GM18507 (cell line): Measurements from ENCODE around the gene ORM1.

Experiments used
- DNase-seq: peaks from one replicate; pipeline ENCODE4 v3.0.0; 2011; ENCODE audit warnings: low read depth; ENCODE audit not compliant: insufficient read length; ENCODE audit errors: extremely low spot score
- FAIRE-seq: peaks from 2 replicates; lab custom pipeline; 2011; peaks lifted over from hg19 to GRCh38; lab: Jason Lieb, UNC

ORM1 gene

DNA sequence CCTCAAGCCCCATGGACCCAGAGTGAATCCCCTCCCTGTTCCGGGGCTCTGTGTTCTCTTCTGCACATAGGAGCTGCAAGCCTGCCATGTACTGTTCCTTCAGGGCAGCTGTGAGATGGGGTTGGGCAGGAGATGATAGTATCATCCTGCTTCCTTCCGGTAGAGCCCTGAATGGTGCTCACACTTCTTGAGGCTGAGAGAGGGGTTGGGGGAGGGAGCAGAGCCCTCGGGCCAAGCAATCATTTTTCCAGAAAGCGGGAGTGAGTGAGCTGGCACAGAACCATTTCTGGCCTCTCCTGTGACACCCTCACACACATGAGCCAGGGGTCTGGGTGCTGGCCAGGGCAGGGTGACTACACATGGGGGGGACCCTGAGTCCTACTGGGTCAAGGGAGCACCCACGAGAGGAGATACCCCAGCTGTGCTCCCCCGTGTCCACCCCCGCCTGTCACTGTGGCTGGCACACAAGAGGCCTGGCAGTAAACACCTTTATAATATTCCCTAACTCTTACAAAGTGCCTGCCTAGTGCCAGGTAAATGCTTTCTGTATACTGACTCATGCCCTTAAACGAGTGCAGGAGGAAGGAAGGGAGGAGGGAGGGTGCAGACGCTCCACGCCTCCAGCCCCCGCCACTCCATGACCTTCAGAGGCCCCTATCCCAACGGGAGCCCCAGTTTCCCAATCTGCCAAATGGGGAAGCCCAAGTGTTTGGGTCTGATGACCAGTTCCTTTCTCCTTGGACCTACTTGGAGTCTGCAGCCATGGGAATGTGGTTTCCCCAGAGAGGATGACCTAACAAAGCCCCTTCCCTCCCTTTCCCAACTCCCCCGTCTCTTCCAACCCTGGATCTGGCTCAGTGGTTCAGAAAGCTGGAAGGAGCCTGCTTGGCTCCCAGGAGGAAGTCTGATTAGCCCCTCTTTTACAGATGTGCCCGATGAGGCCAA, 49.3 kb downstream of the ORM1 start:
- peak; percentile 93 for FAIRE-seq
- DNase-seq: no peak

DNA sequence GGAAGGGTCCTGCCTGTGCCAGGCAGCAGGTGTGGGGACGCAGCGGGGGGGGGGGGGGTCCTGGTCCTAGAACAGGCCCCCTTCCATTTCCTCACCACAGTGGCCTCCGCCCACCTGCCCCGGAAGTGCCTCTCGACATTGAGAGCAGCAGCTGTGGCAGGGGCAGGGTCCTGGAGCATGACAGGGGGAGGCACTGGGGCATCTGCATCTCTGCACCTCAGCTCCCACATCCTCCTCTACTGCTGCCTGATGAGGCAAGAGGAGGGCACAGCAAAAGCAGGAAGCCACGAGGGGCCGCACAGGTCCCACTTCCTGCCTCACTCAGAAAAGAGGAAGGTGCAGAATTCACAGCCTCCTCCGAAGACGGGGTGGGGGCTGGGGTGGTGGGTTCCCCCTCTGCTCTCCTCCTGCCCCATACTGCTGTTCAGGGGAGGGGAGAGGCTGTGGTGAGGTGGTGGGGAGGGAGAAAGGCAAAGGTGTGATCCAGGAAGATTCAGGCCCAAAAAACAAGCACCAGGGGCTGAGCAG, 50.1 kb downstream of the ORM1 start:
- DNase-seq: peak; percentile 68
- peak; percentile 100 for FAIRE-seq

DNA sequence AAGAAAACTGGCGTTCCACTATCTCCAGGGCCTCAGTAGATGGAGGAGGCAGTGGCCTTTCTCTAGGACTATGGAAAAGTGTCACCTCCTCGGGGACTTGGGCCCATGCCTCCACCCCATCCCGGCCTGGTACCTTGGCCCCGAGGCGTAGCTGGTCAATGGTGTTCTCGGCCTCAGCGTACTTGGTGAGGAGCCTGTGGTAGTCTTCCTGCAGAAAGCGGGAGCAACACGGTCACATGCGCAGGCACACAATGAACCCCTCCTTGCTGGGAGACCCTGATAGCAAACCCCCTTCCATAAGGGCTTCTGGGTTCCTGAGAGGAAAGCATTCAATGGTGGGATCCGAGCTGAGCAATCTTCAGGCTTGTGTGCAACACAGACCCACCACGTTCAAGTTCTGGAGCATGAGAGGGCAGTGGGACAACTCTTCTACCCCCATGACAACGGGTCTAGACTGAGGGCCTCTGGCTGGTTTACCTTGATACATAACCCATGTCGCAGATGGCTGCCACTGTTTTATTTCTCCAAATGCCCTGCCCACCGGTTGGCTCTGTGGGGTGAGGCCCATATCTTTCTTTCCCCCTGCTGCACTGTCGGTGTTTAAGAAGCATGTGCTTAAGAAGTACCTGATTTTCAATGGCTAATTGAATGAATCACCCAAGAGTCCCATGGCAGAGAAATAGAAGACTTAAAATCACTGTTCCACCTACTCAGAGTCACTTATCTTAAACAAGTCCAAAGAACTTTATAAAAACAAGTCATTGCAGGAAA, 51.2 kb downstream of the ORM1 start:
- DNase-seq: no peak
- no peak for FAIRE-seq

DNA sequence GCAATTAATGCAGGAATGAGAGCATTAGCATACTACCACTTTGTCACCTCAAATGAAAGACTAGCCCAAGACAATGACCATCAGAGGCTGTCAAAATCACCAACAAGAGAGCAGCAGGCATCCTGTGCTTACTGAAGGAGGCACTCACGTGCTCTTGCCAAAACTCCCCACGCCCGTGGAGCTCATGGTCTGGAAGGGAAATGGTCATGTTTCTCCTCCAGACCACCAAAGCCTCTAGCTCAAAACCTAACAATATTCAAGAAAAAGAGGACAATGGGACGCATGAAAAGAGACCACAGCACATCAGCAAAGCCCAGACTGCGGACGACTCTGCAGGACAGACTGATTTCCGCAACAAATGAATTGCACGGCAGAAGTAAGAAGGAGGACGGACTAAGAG, 52.0 kb downstream of the ORM1 start:
- DNase-seq (no peak), FAIRE-seq (peak; percentile 49)

DNA sequence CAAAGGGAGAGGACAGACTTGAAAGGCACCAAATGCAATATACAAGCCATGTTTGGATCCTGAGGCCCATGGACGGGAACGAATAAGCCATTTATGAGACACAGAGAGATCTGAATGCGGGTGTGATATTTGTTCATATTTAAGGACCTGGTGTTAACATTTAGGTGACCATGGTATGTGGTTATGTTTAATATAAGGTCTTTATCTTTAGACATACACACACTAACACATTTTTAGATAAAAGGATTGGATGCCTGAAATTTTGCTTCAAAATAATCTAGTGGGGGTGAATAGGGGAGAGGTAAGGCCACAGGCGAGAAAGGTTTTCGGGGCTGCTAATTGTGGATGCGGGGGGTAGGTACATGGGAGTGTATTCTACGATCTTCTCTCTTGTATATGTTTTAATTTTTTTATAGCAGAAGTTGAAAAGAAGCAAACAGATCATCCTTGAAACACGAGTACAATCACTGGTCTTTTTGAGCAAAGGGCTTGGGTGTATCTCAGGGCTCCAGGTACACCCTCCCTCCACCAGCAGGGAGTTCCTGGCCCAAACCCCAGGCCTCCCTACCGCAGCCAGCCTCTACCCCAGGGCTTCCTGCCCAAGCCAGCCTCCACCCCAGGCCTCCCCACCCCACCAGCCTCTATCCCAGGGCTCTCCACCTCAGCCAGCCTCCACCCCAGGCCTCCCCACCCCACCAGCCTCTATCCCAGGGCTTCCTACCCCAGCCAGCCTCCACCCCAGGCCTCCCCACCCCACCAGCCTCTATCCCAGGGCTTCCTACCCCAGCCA, 52.7 kb downstream of the ORM1 start:
- DNase-seq (no peak), FAIRE-seq (no peak)
